Fibroblast of pulmonary artery (primary cell): Measurements from ENCODE around the gene PPP4R3B.

Experiments
- DNase-seq: peaks from one replicate; pipeline ENCODE4 v3.0.0-alpha.2; 2010; ENCODE audit warnings: low read depth
- H3K4me3 ChIP-seq: replicated peaks from 2 replicates; pipeline ENCODE4 v1.5.1; 2011; ENCODE audit warnings: low read depth, mild to moderate bottlenecking, control low read depth, low read length, moderate library complexity
- CTCF ChIP-seq: IDR thresholded peaks from 2 replicates; pipeline ENCODE4 v1.5.1; 2011; ENCODE audit warnings: mild to moderate bottlenecking, control low read depth, low read length, inconsistent platforms; ENCODE audit errors: missing control alignments

PPP4R3B gene

DNA sequence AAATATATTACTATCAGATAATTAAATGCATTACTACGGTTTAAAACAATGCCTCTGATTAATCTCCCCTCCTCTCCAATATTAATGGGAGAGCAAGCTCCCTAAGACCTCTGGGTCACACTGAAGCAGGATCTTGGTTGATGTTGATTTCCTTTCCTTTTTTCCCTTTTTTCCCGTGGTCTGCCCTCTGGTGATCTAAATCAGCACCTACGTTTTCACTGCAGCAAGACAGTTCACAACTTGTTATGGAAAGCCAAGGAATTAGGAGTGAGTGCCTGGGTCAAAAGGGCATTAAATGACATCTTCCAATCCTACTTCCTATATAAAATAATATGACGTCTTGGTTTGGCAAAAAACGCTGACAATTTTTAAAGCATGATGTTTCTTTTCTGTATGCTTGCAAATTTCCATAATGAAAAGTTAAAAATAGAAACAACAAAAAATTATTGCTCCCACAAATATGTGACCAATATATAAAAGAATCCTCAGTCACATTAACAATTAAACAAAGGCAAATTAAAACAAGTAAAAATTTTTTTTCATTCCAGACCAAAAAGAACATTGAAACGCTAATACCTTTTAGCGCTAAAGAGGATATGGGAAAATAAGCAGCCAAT, 105.8 kb downstream of the PPP4R3B start:
- TF ChIP-seq CTCF, result peak; percentile 70
- H3K4me3 ChIP-seq, result no peak overlapping the region
- DNase-seq, result peak; percentile 67

GRCh38 chr2:55502590-55503141, 114.8 kb downstream of the PPP4R3B start:
- TF ChIP-seq CTCF, result no peak
- no peak for DNase-seq
- no peak overlapping the region for H3K4me3 ChIP-seq

- no peak overlapping the region for H3K4me3 ChIP-seq
- TF ChIP-seq CTCF, result no peak
- DNase-seq, result peak; percentile 67
Observed at GRCh38 chr2:55500025-55500424, 117.4 kb downstream of the PPP4R3B start.

GRCh38 chr2:55498582-55498981, 118.8 kb downstream of the PPP4R3B start:
- no peak for DNase-seq
- TF ChIP-seq CTCF, result no peak

More at GRCh38 chr2:55498582-55498981, 118.8 kb downstream of the PPP4R3B start:
- no peak overlapping the region for H3K4me3 ChIP-seq
